HepG2 (cell line): ENCODE data around the gene ANKRD17. TPM values are rescaled to one million over a fixed set of nuclear protein-coding genes. Genes with fewer than 3 reads are reported as not detected.

Source experiments
- ATAC-seq: fragments of 200-7000 bp; cut with Tn5 transposase; 3 replicates; pipeline ENCODE4 v1.9.1; 2020; ENCODE audit warnings: mild to moderate bottlenecking, moderate library complexity
- BruUV-seq: library from RNA; stranded (reverse); fragments of 400-500 nt; replicated peaks from 2 replicates; lab custom pipeline; 2021; lab: Mats Ljungman, UMichigan
- CTCF ChIA-PET: fragments of 300-600 bp; formaldehyde crosslinking; extraction: SDS; loops from one replicate; lab custom pipeline; 2021; ENCODE audit warnings: low total read pairs, inconsistent platforms, low intra/inter-chr PET ratio; lab: Yijun Ruan, JAX
- POLR2A ChIA-PET: fragments of 350-600 bp; sonication (Branson Sonifier 250); formaldehyde crosslinking; loops from one replicate; lab custom pipeline; 2020; ENCODE audit warnings: antibody characterized with exemption, inconsistent platforms; lab: Yijun Ruan, JAX
- DNase-seq: peaks from one replicate; pipeline ENCODE4 v3.0.0-alpha.2; 2015; ENCODE audit warnings: low spot score
- FAIRE-seq: peaks from 3 replicates; lab custom pipeline; 2011; peaks lifted over from hg19 to GRCh38; lab: Jason Lieb, UNC
- H2AFZ ChIP-seq: one replicate; pipeline ENCODE4 v1.6.1; 2011; ENCODE audit warnings: low read length, inconsistent platforms
- H3K27ac ChIP-seq: fragments of 300-600 bp; 3 replicates; pipeline ENCODE4 v1.8.0; 2011; ENCODE audit warnings: mixed run types, mild to moderate bottlenecking, mixed read lengths, low read length, inconsistent platforms; ENCODE audit not compliant: insufficient read depth; ENCODE audit errors: extremely low read length
- H3K27me3 ChIP-seq, 2 experiments: fragments of 200-600 bp in 1 of 2; 2 replicates in 1 of 2; 3 replicates in 1 of 2; pipeline versions ENCODE4 v1.6.0 to v1.8.0; 2011; ENCODE audit warnings: low read length in 2 of 2, mild to moderate bottlenecking in 2 of 2, moderate library complexity in 2 of 2, inconsistent platforms in 1 of 2; ENCODE audit not compliant: insufficient read depth in 2 of 2, control insufficient read depth in 1 of 2
- H3K36me3 ChIP-seq, 2 experiments: fragments of 200-600 bp in 1 of 2; replicated peaks in 1 of 2; 2 replicates in 1 of 2; 3 replicates in 1 of 2; pipeline versions ENCODE4 v1.5.1 to v1.8.0; 2011; ENCODE audit warnings: low read length in 2 of 2, inconsistent platforms in 1 of 2; ENCODE audit not compliant: insufficient read depth in 2 of 2, control insufficient read depth in 1 of 2
- H3K4me1 ChIP-seq: 2 replicates; pipeline ENCODE4 v1.5.1; 2012; ENCODE audit warnings: low read length, inconsistent platforms; ENCODE audit not compliant: insufficient read depth
- H3K4me2 ChIP-seq: 2 replicates; pipeline ENCODE4 v1.6.0; 2011; ENCODE audit warnings: low read depth, low read length, inconsistent platforms
- H3K4me3 ChIP-seq, 3 experiments: fragments of 200-600 bp in 1 of 3; sonication (generic), shearing (Covaris generic) in 1 of 3; replicated peaks in 1 of 3; 2 replicates each; pipeline ENCODE4 v1.5.1; 2011 to 2016; ENCODE audit warnings: low read length in 3 of 3, inconsistent platforms in 2 of 3, low read depth in 2 of 3, mild to moderate bottlenecking in 2 of 3, control low read depth in 1 of 3, mixed read lengths in 1 of 3; ENCODE audit not compliant: insufficient read depth in 1 of 3
- H3K79me2 ChIP-seq: one replicate; pipeline ENCODE4 v1.6.1; 2011; ENCODE audit warnings: low read length, inconsistent platforms; ENCODE audit not compliant: insufficient read depth
- H3K9ac ChIP-seq: 2 replicates; pipeline ENCODE4 v1.6.0; 2011; ENCODE audit warnings: mild to moderate bottlenecking, low read depth, low read length, inconsistent platforms; ENCODE audit not compliant: insufficient read depth
- H3K9me3 ChIP-seq: 2 replicates; pipeline ENCODE4 v1.5.1; 2012; ENCODE audit warnings: mild to moderate bottlenecking, low read length
- H4K20me1 ChIP-seq: 2 replicates; pipeline ENCODE4 v1.6.0; 2011; ENCODE audit warnings: inconsistent platforms, mild to moderate bottlenecking, low read length, moderate library complexity; ENCODE audit not compliant: insufficient read depth
- E2F1 ChIP-seq: sonication (generic); formaldehyde crosslinking; IDR thresholded peaks from 2 replicates; pipeline ENCODE4 v1.5.0; 2020; ENCODE audit warnings: missing genetic modification reagents
- KDM1A ChIP-seq: IDR thresholded peaks from 2 replicates; pipeline ENCODE4 v1.6.1; 2016; ENCODE audit warnings: missing compliant biosample characterization
- MAFK ChIP-seq, 2 experiments: IDR thresholded peaks in 1 of 2; conservative IDR thresholded peaks in 1 of 2; 2 replicates each; pipeline ENCODE4 v1.6.1; 2011; ENCODE audit warnings: improper control_type of control experiment in 2 of 2, low read length in 2 of 2
- PHF20 ChIP-seq: sonication (generic); formaldehyde crosslinking; IDR thresholded peaks from 2 replicates; pipeline ENCODE4 v1.5.0; 2020; ENCODE audit warnings: mild to moderate bottlenecking, missing genetic modification reagents
- RFX3 ChIP-seq: IDR thresholded peaks from 2 replicates; pipeline ENCODE4 v1.6.1; 2016; ENCODE audit warnings: missing biosample characterization, missing genetic modification reagents
- ZHX1 ChIP-seq: sonication (generic); formaldehyde crosslinking; IDR thresholded peaks from 2 replicates; pipeline ENCODE4 v1.8.1; 2022; ENCODE audit warnings: low read depth, mild to moderate bottlenecking, missing genetic modification reagents
- ZNF276 ChIP-seq: sonication (generic); formaldehyde crosslinking; IDR thresholded peaks from 2 replicates; pipeline ENCODE4 v1.4.0; 2020; ENCODE audit warnings: mild to moderate bottlenecking, low read depth, missing genetic modification reagents
- ZNF598 ChIP-seq: sonication (generic); formaldehyde crosslinking; IDR thresholded peaks from 2 replicates; pipeline ENCODE4 v1.5.1; 2020; ENCODE audit warnings: mild to moderate bottlenecking, missing genetic modification reagents, borderline replicate concordance
- ZNF749 ChIP-seq: sonication (generic); formaldehyde crosslinking; IDR thresholded peaks from 2 replicates; pipeline ENCODE4 v1.8.0; 2022; ENCODE audit warnings: mild to moderate bottlenecking, missing genetic modification reagents, moderate library complexity, borderline replicate concordance
- WGBS: methylation state at CpG from one replicate; pipeline ENCODE4 v1.1.6; 2017; ENCODE audit warnings: low lambda C conversion rate; 5-methylcytosine and 5-hydroxymethylcytosine counted together
- in situ Hi-C: cut with HindIII; loops from 2 replicates; pipeline ENCODE4 v1.10.0; 2017; ENCODE audit warnings: low pct_unique_long_range_greater_than_20kb; ENCODE audit not compliant: extremely low pct_ligation_motif_present
- intact Hi-C: fragments of 100-400 bp; cut with micrococcal nuclease; formaldehyde crosslinking; loops from one replicate; pipeline ENCODE4 v1.10.0; 2022; ENCODE audit not compliant: unreplicated experiment
- polyA plus RNA-seq, 8 experiments: library from polyadenylated mRNA; depleted of rRNA in 3 of 8; stranded (reverse) in 7 of 8; unstranded in 1 of 8; fragments of >200 nt; fragmentation: Illumina TruSeq in 4 of 8; extraction: Trizol in 4 of 8; gene quantifications; 2 replicates each; pipeline versions ENCODE4 v1.2.1 to v1.2.3, GENCODE V29; 2011 to 2016; ENCODE audit warnings: low read depth in 4 of 8, missing spikeins in 1 of 8, mixed read lengths in 1 of 8; ENCODE audit not compliant: insufficient read depth in 1 of 8
- total RNA-seq, 5 experiments: library from RNA; depleted of rRNA; stranded (reverse); fragments of >200 nt; fragmentation: Illumina TruSeq; extraction: Trizol; gene quantifications; 2 replicates each; pipeline ENCODE4 v1.2.3, GENCODE V29; 2016; ENCODE audit warnings: low read depth in 1 of 5

ANKRD17 gene
- total and polyA plus RNA-seq, 2 of the 13 experiments (the other 11 are each of a cell fraction or from before 2014, with no cell fraction given): 55.7 to 61.1 TPM

GRCh38 chr4:73231518-73232487 lies 26.8 kb downstream of the ANKRD17 start:
- H2AFZ ChIP-seq: no peak overlapping the region
- in situ Hi-C loops (no loop called here), intact Hi-C loops (no loop called here)
- ATAC-seq (peak; percentile 34; the same call in 2 of the 3 replicates), FAIRE-seq (no peak), DNase-seq (no peak)
- peaks cover 21% of the 10 kb centered on the region for H4K20me1 ChIP-seq
- TF ChIP-seq KDM1A (CRISPR knock-in tag) (no peak), PHF20 (CRISPR knock-in tag) (no peak), ZNF749 (no peak)
- ChIA-PET CTCF (no interaction called here), POLR2A (no interaction called here)
- no peaks in the 10 kb centered on the region for H3K27me3 ChIP-seq
- no peak overlapping the region for H3K27ac ChIP-seq
- H3K4me2 ChIP-seq: no peak overlapping the region
- H3K4me1 ChIP-seq: no peaks in the 10 kb centered on the region
- peaks cover 9 to 50% of the 10 kb centered on the region in 2 experiments for H3K36me3 ChIP-seq
- H3K9me3 ChIP-seq: no peaks in the 10 kb centered on the region
- no TSS peak for BruUV-seq
- H3K9ac ChIP-seq: no peak overlapping the region
- H3K79me2 ChIP-seq: peaks cover 84% of the 10 kb centered on the region
- H3K4me3 ChIP-seq: no peak overlapping the region
- 96% methylated on average over 8 of the region's 8 CpGs for WGBS

- no peak for DNase-seq
- Histone ChIP-seq H3K27me3 (no peaks in the 10 kb centered on the region), H3K4me2 (no peak overlapping the region), H3K4me1 (no peaks in the 10 kb centered on the region), H3K9ac (no peak overlapping the region), H2AFZ (no peak overlapping the region), H3K4me3 (no peak overlapping the region), H4K20me1 (peaks cover 13% of the 10 kb centered on the region), H3K36me3 (peaks cover 10 to 47% of the 10 kb centered on the region in 2 experiments), H3K27ac (no peak overlapping the region), H3K9me3 (no peaks in the 10 kb centered on the region), H3K79me2 (peaks cover 78% of the 10 kb centered on the region)
- ATAC-seq: no peak
- POLR2A ChIA-PET: no interaction called here
- FAIRE-seq: no peak
- BruUV-seq: no TSS peak
- CTCF ChIA-PET: no interaction called here
- 98% methylated on average over 3 of the region's 3 CpGs for WGBS
- intact Hi-C loops (no loop called here), in situ Hi-C loops (no loop called here)
- no peak for TF ChIP-seq RFX3 (CRISPR knock-in tag)
- peak in 1 of 2 experiments; percentile 48; a peak in 2 of 4 replicates for TF ChIP-seq MAFK (conservative IDR thresholded peaks at IDR 0.05 in 1 of 2, IDR thresholded peaks at IDR 0.05 in 1 of 2; ENCODE audit: low read length in 2 of 2)
- no peak for TF ChIP-seq ZNF276 (CRISPR knock-in tag)
- TF ChIP-seq ZNF598 (CRISPR knock-in tag): no peak
- no peak for TF ChIP-seq E2F1 (CRISPR knock-in tag)
- no peak for TF ChIP-seq ZHX1 (CRISPR knock-in tag)
Observed at GRCh38 chr4:73230865-73231517, 27.6 kb downstream of the ANKRD17 start.
